GM23248 (cell line): Measurements from ENCODE around the gene FCN2. TPM values are rescaled to one million over a fixed set of nuclear protein-coding genes. Genes with fewer than 3 reads are reported as not detected.

Source experiments
- DNase-seq: peaks from one replicate; pipeline ENCODE4 v3.0.0-alpha.2; 2015
- H2AFZ ChIP-seq: fragments of 200-600 bp; sonication (generic); 2 replicates; pipeline ENCODE4 v1.6.1; 2016; ENCODE audit warnings: antibody characterized with exemption
- H3F3A ChIP-seq: fragments of 200-600 bp; sonication (generic); 2 replicates; pipeline ENCODE4 v1.6.1; 2016; ENCODE audit warnings: mild to moderate bottlenecking, antibody characterized with exemption, mixed run types; ENCODE audit not compliant: insufficient read depth
- H3K27ac ChIP-seq: fragments of 200-600 bp; sonication (generic); 2 replicates; pipeline ENCODE4 v1.5.1; 2016; ENCODE audit warnings: mild to moderate bottlenecking
- H3K27me3 ChIP-seq: fragments of 200-600 bp; sonication (generic); replicated peaks from 2 replicates; pipeline ENCODE4 v1.6.1; 2016; ENCODE audit warnings: mild to moderate bottlenecking; ENCODE audit not compliant: insufficient read depth
- H3K36me3 ChIP-seq: fragments of 200-600 bp; sonication (generic); 2 replicates; pipeline ENCODE4 v1.6.1; 2016; ENCODE audit warnings: low read depth, mild to moderate bottlenecking
- H3K4me1 ChIP-seq: fragments of 200-600 bp; sonication (generic); 2 replicates; pipeline ENCODE4 v1.6.1; 2016; ENCODE audit warnings: mild to moderate bottlenecking; ENCODE audit not compliant: insufficient read depth
- H3K4me2 ChIP-seq: fragments of 200-600 bp; sonication (generic); one replicate; pipeline ENCODE4 v1.6.1; 2016; ENCODE audit warnings: mild to moderate bottlenecking; ENCODE audit not compliant: unreplicated experiment
- H3K4me3 ChIP-seq: fragments of 200-600 bp; sonication (generic); 2 replicates; pipeline ENCODE4 v1.5.1; 2016; ENCODE audit warnings: mild to moderate bottlenecking
- H3K79me2 ChIP-seq: fragments of 200-600 bp; sonication (generic); 2 replicates; pipeline ENCODE4 v1.6.1; 2016; ENCODE audit warnings: mild to moderate bottlenecking; ENCODE audit not compliant: insufficient read depth
- H3K9ac ChIP-seq: fragments of 200-600 bp; sonication (generic); 2 replicates; pipeline ENCODE4 v1.6.1; 2016; ENCODE audit warnings: mild to moderate bottlenecking
- H3K9me2 ChIP-seq: fragments of 200-600 bp; sonication (generic); 2 replicates; pipeline ENCODE4 v1.6.1; 2016; ENCODE audit warnings: mixed run types, mild to moderate bottlenecking, moderate library complexity; ENCODE audit not compliant: insufficient read depth
- H3K9me3 ChIP-seq: fragments of 200-600 bp; sonication (generic); one replicate; pipeline ENCODE4 v1.6.1; 2017; ENCODE audit warnings: low read depth
- H4K20me1 ChIP-seq: fragments of 200-600 bp; sonication (generic); 2 replicates; pipeline ENCODE4 v1.6.0; 2016; ENCODE audit not compliant: insufficient read depth
- EZH2 ChIP-seq: fragments of 200-600 bp; sonication (generic); IDR thresholded peaks from 2 replicates; pipeline ENCODE4 v1.6.1; 2018; ENCODE audit warnings: antibody characterized with exemption, mild to moderate bottlenecking; ENCODE audit not compliant: insufficient read depth, poor library complexity, severe bottlenecking
- EZH2phosphoT487 ChIP-seq: fragments of 200-600 bp; sonication (generic); IDR thresholded peaks from 2 replicates; pipeline ENCODE4 v1.6.1; 2018; ENCODE audit warnings: antibody characterized with exemption, moderate library complexity, mild to moderate bottlenecking, low read depth; ENCODE audit not compliant: insufficient read depth
- WGBS, 2 experiments: methylation state at CpG; one replicate each; pipeline ENCODE4 v1.1.6; 2015 to 2017; ENCODE audit warnings: low lambda C conversion rate in 2 of 2, low coverage in 1 of 2; ENCODE audit errors: missing lambda C conversion rate in 2 of 2; 5-methylcytosine and 5-hydroxymethylcytosine counted together
- in situ Hi-C: fragments of 300-500 bp; cut with MboI; formaldehyde crosslinking; loops from 2 replicates; pipeline ENCODE4 v1.15.0; 2020
- polyA plus RNA-seq: library from polyadenylated mRNA; unstranded; fragments of >200 nt; fragmentation: Nextera tagmentation; extraction: Ambion mirVana; gene quantifications from 2 replicates; pipeline ENCODE4 v1.2.1, GENCODE V29; 2016
- total RNA-seq: library from RNA; depleted of rRNA; stranded (reverse); fragments of >200 nt; shearing (Covaris generic); gene quantifications from 2 replicates; pipeline ENCODE4 v1.2.3, GENCODE V29; 2014

Gene FCN2
- total and polyA plus RNA-seq, 2 experiments from 2014 or later = not detected

GRCh38 chr9:134917431-134918373 is 37.1 kb downstream of the FCN2 start, which contains the start of gene FCN1:
TSS of gene FCN1 (minus strand) at chr9:134917912. CDS start at chr9:134917871, 41 bp downstream.
- Histone ChIP-seq H3F3A (no peaks in the 10 kb centered on the region), H3K9ac (no peak within 1 kb of the TSS), H2AFZ (no peak within 1 kb of the TSS), H4K20me1 (no peaks in the 10 kb centered on the region), H3K9me3 (peaks cover 5% of the 10 kb centered on the region), H3K9me2 (no peaks in the 10 kb centered on the region), H3K4me3 (no peak within 1 kb of the TSS), H3K79me2 (no peaks in the 10 kb centered on the region), H3K4me2 (no peak within 1 kb of the TSS), H3K36me3 (no peaks in the 10 kb centered on the region), H3K27me3 (peaks cover 15% of the 10 kb centered on the region; the same call in 1 of the 2 replicates), H3K27ac (no peak within 1 kb of the TSS), H3K4me1 (no peaks in the 10 kb centered on the region)
- 45% methylated on average over 11 of the region's 11 CpGs for WGBS, 2 experiments
- no peak for DNase-seq
- TF ChIP-seq EZH2 (no peak), EZH2phosphoT487 (no peak)
- in situ Hi-C loops = no loop called here

- Histone ChIP-seq H3K9me2 (no peaks in the 10 kb centered on the region), H3K27me3 (peaks cover 15% of the 10 kb centered on the region; the same call in 1 of the 2 replicates), H2AFZ (no peak overlapping the region), H3K9me3 (peaks cover 5% of the 10 kb centered on the region), H3K9ac (no peak overlapping the region), H3F3A (no peaks in the 10 kb centered on the region), H3K4me3 (no peak overlapping the region), H3K4me2 (no peak overlapping the region), H3K27ac (no peak overlapping the region), H3K36me3 (no peaks in the 10 kb centered on the region), H3K79me2 (no peaks in the 10 kb centered on the region), H3K4me1 (no peaks in the 10 kb centered on the region), H4K20me1 (no peaks in the 10 kb centered on the region)
- in situ Hi-C loops = no loop called here
- TF ChIP-seq EZH2phosphoT487 (no peak), EZH2 (no peak)
- DNase-seq = no peak
- 45 to 49% methylated on average over 10 of the region's 10 CpGs for WGBS, 2 experiments
Measured at GRCh38 chr9:134918646-134919045, 38.0 kb downstream of the FCN2 start.

- Histone ChIP-seq H3K9me3 (peaks cover 5% of the 10 kb centered on the region), H4K20me1 (no peaks in the 10 kb centered on the region), H3K79me2 (no peaks in the 10 kb centered on the region), H3K27ac (no peak overlapping the region), H3K9ac (no peak overlapping the region), H3K9me2 (no peaks in the 10 kb centered on the region), H3K4me1 (no peaks in the 10 kb centered on the region), H3K27me3 (peaks cover 15% of the 10 kb centered on the region; the same call in 1 of the 2 replicates), H2AFZ (no peak overlapping the region), H3F3A (no peaks in the 10 kb centered on the region), H3K4me2 (no peak overlapping the region), H3K4me3 (no peak overlapping the region), H3K36me3 (no peaks in the 10 kb centered on the region)
- no peak for DNase-seq
- in situ Hi-C loops = no loop called here
- TF ChIP-seq EZH2phosphoT487 (no peak), EZH2 (no peak)
- 62 to 77% methylated on average over 3 of the region's 3 CpGs for WGBS, 2 experiments
Measured at GRCh38 chr9:134919303-134919702, 38.7 kb downstream of the FCN2 start.

GRCh38 chr9:134922066-134922931 is 41.7 kb downstream of the FCN2 start:
- peaks cover 5% of the 10 kb centered on the region for H3K9me3 ChIP-seq
- in situ Hi-C loops = no loop called here

More at GRCh38 chr9:134922066-134922931, 41.7 kb downstream of the FCN2 start:
- H3K27me3 ChIP-seq = peaks cover 13% of the 10 kb centered on the region; the same call in 1 of the 2 replicates
- no peak overlapping the region for H3K27ac ChIP-seq
- no peak for TF ChIP-seq EZH2
- TF ChIP-seq EZH2phosphoT487 = no peak
- no peak for DNase-seq
- no peaks in the 10 kb centered on the region for H3F3A ChIP-seq
- no peaks in the 10 kb centered on the region for H3K36me3 ChIP-seq
- 51 to 61% methylated on average over 13 to 14 of the region's 14 CpGs for WGBS, 2 experiments
- H3K9ac ChIP-seq = no peak overlapping the region
- H3K79me2 ChIP-seq = no peaks in the 10 kb centered on the region
- no peaks in the 10 kb centered on the region for H3K4me1 ChIP-seq
- no peaks in the 10 kb centered on the region for H4K20me1 ChIP-seq
- H3K4me3 ChIP-seq = no peak overlapping the region
- no peak overlapping the region for H2AFZ ChIP-seq
- H3K4me2 ChIP-seq = no peak overlapping the region
- no peaks in the 10 kb centered on the region for H3K9me2 ChIP-seq
